PFSK-1 (cell line): ENCODE measurements around the gene CNGB1.

Experiments
- FOXP2 ChIP-seq: optimal IDR thresholded peaks from 2 replicates; pipeline ENCODE3; 2011; ENCODE audit warnings: borderline replicate concordance, control low read depth, inconsistent platforms; ENCODE audit not compliant: insufficient read depth; ENCODE audit errors: extremely low read length, extremely low read depth
- POLR2AphosphoS5 ChIP-seq: IDR thresholded peaks from 2 replicates; pipeline ENCODE4 v1.6.1; 2012; ENCODE audit warnings: low read depth, mild to moderate bottlenecking, control low read depth, low read length, moderate library complexity
- SIN3A ChIP-seq: IDR thresholded peaks from 2 replicates; pipeline ENCODE4 v1.6.1; 2012; ENCODE audit warnings: mild to moderate bottlenecking, low read length, moderate library complexity, borderline replicate concordance; ENCODE audit not compliant: insufficient read depth
- TAF1 ChIP-seq: IDR thresholded peaks from 2 replicates; pipeline ENCODE4 v1.6.1; 2012; ENCODE audit warnings: low read length, control low read depth, borderline replicate concordance; ENCODE audit not compliant: insufficient read depth
- TF ChIP-seq, protein P1 (sequence below), 2 experiments: IDR thresholded peaks; 2 replicates each; pipeline versions ENCODE4 v1.6.1 to v1.8.0; 2011 to 2012; ENCODE audit warnings: low read depth in 2 of 2, low read length in 2 of 2, control low read depth in 1 of 2, inconsistent platforms in 1 of 2, mild to moderate bottlenecking in 1 of 2, moderate library complexity in 1 of 2; ENCODE audit not compliant: insufficient read depth in 1 of 2

CNGB1 gene

DNA sequence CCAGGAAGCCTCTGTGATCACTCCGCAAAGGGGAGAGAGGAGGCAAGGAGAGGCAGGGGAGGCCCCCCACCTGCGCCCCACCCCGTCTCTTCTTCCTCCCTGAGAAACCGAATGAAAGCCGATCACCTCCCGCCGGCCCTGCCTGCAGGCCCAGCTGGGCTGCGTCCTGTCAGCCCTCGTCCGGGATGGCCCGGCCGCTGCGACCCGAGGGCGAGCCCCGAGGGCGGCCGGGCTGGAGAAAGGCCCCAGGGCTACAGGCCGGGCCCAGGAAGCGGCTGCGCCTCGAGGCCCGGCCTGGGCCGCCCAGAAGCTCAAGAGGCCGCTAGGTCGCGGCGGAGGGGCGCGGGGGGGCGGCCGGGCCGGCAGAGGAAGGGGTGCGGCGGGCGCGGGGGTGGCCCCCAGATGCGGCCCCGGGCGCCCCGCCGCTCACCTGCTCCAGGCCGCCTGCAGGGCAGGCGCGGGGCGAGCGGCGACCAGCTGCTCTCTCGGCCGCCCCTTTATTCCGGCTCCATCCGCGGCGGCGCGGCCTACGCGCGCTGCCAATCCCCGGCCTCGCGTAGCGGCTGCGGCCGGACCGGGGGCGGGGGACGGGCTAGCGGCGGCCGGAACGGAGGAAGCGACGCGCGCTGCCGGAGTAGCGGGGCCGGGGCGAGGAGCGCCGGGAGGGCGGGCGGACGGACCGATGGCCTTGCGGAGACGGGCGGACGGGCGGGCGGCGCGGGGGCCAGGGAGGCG, 29.2 kb upstream of the CNGB1 start, which contains the start of gene ZNF319:
Gene ZNF319 (minus strand): TSS at position 702 of the 735 bp plus-strand sequence. CDS start 2,407 bp downstream, outside the sequence.
- TF ChIP-seq, protein P1, sequence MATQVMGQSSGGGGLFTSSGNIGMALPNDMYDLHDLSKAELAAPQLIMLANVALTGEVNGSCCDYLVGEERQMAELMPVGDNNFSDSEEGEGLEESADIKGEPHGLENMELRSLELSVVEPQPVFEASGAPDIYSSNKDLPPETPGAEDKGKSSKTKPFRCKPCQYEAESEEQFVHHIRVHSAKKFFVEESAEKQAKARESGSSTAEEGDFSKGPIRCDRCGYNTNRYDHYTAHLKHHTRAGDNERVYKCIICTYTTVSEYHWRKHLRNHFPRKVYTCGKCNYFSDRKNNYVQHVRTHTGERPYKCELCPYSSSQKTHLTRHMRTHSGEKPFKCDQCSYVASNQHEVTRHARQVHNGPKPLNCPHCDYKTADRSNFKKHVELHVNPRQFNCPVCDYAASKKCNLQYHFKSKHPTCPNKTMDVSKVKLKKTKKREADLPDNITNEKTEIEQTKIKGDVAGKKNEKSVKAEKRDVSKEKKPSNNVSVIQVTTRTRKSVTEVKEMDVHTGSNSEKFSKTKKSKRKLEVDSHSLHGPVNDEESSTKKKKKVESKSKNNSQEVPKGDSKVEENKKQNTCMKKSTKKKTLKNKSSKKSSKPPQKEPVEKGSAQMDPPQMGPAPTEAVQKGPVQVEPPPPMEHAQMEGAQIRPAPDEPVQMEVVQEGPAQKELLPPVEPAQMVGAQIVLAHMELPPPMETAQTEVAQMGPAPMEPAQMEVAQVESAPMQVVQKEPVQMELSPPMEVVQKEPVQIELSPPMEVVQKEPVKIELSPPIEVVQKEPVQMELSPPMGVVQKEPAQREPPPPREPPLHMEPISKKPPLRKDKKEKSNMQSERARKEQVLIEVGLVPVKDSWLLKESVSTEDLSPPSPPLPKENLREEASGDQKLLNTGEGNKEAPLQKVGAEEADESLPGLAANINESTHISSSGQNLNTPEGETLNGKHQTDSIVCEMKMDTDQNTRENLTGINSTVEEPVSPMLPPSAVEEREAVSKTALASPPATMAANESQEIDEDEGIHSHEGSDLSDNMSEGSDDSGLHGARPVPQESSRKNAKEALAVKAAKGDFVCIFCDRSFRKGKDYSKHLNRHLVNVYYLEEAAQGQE (IDR thresholded peaks at IDR 0.05; ENCODE audit: insufficient read depth in 1 of 2, low read depth in 2 of 2, low read length in 2 of 2), result no peak
- no peak for TF ChIP-seq POLR2AphosphoS5
- no peak for TF ChIP-seq TAF1
- no peak for TF ChIP-seq SIN3A
- TF ChIP-seq FOXP2, result no peak

DNA sequence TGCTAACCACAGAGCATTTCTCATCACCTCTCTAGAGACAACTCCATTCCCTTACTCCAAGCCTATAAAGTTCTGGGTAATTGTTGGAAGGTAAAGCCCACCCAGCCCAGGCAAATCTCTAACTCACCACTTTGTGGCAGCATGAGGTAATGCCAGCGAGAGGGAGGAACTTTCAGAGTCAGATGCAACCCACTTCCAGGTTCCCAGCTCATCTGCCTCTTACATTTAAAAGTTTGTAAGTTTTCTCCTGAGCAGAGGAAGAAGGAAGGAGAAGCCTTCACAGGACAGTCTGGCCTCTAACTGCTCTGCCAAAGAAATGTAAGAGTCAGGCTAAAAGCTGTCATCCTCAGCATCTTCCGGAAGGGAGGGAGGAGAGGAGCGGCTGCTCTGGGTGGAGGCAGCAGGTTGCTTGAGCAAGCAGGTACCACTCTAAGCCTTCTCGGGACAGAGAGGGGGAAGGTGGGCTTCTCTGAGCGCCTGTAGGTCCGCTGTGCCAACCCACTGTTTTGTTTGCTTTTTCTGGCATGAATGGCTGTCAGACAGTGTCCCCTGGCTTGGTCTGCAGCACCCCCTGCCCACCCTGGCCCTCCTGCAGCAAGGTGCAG, 28.5 kb upstream of the CNGB1 start:
- TF ChIP-seq, protein P1 (IDR thresholded peaks at IDR 0.05; ENCODE audit: insufficient read depth in 1 of 2, low read depth in 2 of 2, low read length in 2 of 2), result no peak
- TF ChIP-seq POLR2AphosphoS5 (no peak), SIN3A (no peak), FOXP2 (no peak), TAF1 (no peak)

DNA sequence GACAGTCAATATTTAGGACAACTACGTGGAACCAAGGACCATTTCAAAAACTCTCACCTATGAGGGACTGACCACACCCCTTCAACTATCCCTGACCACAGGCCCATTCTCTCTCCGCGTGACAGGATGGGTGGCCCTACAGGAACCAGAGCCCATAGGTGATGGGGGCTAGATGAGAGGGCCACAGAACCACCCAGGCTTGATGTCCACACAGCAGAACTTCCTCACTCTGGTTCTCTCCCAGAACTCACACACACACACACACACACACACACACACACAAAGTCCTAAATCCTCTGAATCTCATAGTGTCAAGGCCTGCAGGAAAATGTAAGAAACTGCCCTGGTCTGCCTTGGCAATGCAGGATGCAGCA, 28.1 kb upstream of the CNGB1 start:
- no peak for TF ChIP-seq FOXP2
- TF ChIP-seq SIN3A, result no peak
- TF ChIP-seq TAF1, result no peak
- no peak for TF ChIP-seq POLR2AphosphoS5
- TF ChIP-seq, protein P1 (IDR thresholded peaks at IDR 0.05; ENCODE audit: insufficient read depth in 1 of 2, low read depth in 2 of 2, low read length in 2 of 2), result no peak

DNA sequence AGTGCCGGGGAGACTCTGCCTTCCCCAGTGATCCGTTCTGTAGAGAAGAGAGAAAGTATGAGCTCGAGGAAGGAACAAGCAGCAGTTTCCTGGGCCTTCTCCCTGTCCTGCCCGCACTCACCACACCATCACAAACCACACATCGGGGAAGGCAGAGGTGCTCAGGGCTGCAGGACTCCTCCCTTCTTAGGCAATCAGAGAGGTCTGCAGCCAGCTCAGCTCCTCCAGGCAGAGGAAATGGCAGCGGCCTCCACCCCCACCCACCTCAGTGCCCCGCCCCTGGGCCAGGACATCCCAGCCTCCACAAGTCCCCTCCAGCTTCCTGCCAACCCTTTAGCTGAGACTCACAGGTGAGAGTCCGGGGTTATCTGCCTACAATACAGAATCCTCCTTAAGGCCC, 27.6 kb upstream of the CNGB1 start:
- TF ChIP-seq FOXP2 (no peak), POLR2AphosphoS5 (no peak), TAF1 (no peak), SIN3A (no peak)
- TF ChIP-seq, protein P1 (IDR thresholded peaks at IDR 0.05; ENCODE audit: insufficient read depth in 1 of 2, low read depth in 2 of 2, low read length in 2 of 2), result no peak
